NCI-H1436 treated with DMSO at 0.1 percent for 48 hours (cell line): ENCODE measurements around the gene ROBO1.

ENCODE experiments used
- DNase-seq: peaks from one replicate; lab custom pipeline; 2025; lab: John Stamatoyannopoulos, UW

Gene ROBO1

GRCh38 chr3:79162653-79163052, 605.1 kb downstream of the ROBO1 start:
- DNase-seq, result no peak

- no peak for DNase-seq
Observed at GRCh38 chr3:79161941-79162340, 605.9 kb downstream of the ROBO1 start.

GRCh38 chr3:79160421-79160820, 607.4 kb downstream of the ROBO1 start:
- DNase-seq, result no peak

GRCh38 chr3:79159736-79160135, 608.1 kb downstream of the ROBO1 start:
- no peak for DNase-seq

DNA sequence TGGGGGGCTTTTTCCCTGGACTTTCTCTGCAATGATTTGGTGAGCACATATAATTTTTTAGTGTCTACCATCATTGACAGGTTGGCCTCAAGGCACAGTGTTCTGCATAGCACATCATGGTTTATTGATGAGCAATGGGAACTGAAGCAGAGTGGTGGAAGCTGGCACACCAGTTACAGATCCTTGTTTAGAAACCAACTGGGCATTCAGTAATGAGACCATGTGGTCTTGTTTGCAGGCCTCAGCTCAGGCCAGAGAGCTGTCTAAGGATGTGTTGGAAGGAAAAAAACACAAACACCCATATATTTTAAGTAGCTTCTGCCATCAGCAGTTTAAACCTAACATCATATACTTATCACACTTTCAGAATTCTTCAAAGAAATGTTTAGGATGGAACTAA, 610.6 kb downstream of the ROBO1 start:
- no peak for DNase-seq

GRCh38 chr3:79154865-79155264, 612.9 kb downstream of the ROBO1 start:
- no peak for DNase-seq

GRCh38 chr3:79148786-79149185, 619.0 kb downstream of the ROBO1 start:
- DNase-seq, result no peak

DNA sequence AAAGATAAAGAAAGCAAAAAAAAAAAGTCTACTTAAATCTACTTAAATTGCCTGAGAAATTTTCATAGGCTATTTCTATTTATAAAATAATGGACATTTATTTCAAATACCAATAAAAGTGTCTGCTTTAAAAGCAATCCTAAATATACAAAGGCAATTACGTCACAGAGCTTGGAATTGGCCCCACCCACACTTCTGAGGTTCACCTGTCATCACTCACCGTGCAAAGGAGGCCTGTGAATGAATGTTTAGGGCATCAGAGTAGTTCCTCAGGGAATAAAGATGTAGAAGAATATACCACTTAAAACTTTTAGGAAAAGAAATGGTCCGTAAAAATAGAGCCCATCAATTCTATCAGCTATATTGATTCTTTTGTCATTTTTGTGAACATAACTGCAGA, 621.8 kb downstream of the ROBO1 start:
- DNase-seq, result no peak

GRCh38 chr3:79140708-79141107, 627.1 kb downstream of the ROBO1 start:
- no peak for DNase-seq

DNA sequence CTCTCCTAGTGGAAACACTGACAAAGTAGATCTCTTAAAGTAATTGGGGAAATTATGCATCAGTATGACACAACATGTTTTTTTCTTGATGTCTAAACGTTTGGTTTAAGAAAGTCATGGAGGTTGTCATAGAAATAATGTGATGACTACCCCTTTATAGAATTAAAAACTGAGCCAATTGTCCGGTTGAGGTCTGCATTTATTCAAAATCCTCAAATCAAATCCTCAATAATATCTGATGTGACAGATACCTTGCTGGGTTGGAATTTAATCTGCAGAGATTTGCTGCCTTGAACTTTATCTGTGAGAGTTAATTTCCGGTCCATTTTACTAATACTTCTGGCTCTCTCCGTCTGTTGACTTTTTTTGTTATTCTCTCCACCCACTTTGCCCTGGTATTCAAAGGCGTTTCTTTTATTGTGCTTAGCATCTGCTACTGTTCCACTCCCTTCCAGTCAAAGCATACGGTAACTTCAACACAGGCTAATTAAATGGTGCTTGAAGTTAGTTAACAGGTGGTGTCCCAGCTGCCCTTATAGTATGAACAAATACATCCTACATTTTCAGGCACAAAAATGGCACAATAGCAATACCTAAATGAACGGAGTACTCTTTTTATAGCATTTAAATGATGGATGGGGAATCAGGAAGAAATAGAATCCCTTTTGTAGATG, 628.3 kb downstream of the ROBO1 start:
- no peak for DNase-seq

- DNase-seq, result no peak
Observed at GRCh38 chr3:79125313-79125984, 642.3 kb downstream of the ROBO1 start.

DNA sequence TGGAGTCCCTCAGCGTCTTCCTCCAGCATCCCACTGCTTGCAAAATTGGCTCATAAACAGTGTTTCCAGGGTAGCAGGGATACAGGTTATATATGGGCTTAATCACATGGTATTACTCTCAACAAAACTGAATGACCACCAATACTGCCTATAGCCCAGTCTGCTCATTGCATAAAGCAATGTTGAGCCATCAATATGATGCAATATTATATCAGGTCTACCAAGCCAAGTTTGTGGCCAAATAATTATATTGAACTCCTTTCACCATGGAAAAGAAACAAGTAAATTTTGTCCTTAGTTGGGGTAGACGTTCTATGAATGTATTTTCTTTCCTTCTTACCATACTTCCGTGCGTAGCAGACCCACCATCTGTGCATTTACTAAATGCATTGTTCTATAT, 652.3 kb downstream of the ROBO1 start:
- no peak for DNase-seq

GRCh38 chr3:79113876-79114275, 653.9 kb downstream of the ROBO1 start:
- DNase-seq, result no peak

GRCh38 chr3:79111375-79112052, 656.3 kb downstream of the ROBO1 start:
- no peak for DNase-seq

- DNase-seq, result no peak
Observed at GRCh38 chr3:79109754-79110153, 658.0 kb downstream of the ROBO1 start.

DNA sequence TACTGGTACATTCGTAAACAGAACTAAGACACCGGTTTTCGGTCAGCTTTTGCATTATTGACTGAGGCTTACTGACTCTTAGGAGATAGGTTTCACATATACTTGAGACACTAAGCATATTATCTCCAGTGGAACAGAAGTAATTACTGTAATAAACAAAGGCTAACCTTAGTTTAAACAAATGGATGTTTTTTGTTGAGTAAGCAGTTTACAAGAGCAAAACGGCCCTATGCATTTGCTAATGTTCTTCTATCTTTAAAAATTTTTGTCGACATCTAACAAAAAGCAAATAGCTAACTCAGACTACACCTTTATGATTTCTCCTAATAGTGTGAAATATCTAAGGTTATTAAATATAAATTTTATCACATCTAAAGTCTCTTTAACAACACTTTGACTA, 664.5 kb downstream of the ROBO1 start:
- no peak for DNase-seq

GRCh38 chr3:79097964-79098660, 669.7 kb downstream of the ROBO1 start:
- no peak for DNase-seq

DNA sequence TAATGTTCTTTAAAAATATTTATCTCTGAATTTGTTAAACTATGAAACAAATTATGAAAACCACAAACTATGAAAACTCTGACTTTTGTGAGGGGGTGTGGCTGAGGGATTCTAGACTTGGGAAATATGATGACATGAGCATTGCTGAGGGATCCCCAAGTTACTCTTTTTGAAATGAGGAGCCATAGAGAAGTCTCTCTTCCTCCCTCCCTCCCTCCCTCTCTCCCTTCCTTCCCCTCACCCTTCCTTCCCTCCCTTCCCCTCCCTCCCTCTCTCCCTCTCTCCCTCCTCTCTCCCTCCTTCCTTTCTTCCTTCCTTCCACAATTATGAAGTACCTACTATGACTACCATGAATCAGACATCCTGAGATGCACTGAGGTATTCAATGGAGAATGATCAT, 673.1 kb downstream of the ROBO1 start:
- no peak for DNase-seq

DNA sequence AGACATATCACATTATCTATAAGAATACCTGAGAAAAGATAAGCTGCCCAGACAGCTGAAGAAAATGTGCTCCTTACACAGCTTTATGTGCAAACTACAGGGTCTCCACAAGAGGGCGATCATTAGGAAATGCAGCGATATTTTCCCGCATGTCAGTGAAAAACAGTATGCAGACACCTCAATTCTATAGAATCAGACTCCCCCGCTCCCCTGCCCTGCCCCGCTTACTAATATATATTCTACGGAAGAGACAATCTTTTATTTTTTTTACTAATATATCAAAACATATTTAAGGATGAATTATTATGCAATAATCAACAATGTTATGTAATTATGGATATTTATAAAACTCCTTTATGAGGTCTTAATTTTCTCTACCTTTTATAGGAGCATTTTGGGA, 681.3 kb downstream of the ROBO1 start:
- DNase-seq, result no peak

- DNase-seq, result no peak
Observed at GRCh38 chr3:79085171-79085570, 682.6 kb downstream of the ROBO1 start.

DNA sequence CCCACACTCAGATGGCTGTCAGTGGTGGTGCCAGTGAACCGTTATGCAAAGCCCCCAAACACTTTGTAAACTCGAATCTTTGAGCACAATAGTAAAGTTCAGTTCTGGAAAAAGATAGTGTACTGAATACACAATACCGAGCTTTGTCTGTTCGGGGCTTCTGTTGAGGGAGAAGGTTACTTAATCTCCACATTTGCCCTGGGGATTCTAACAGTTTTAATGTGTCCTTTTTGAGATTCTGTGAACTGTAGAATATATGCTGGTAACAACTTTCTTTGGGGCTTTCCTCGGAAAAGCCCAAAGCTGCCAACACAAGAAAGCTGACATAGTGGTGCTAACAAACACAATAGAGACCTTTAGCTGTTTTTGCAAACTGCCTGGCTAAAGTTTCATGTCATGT, 686.5 kb downstream of the ROBO1 start:
- no peak for DNase-seq

DNA sequence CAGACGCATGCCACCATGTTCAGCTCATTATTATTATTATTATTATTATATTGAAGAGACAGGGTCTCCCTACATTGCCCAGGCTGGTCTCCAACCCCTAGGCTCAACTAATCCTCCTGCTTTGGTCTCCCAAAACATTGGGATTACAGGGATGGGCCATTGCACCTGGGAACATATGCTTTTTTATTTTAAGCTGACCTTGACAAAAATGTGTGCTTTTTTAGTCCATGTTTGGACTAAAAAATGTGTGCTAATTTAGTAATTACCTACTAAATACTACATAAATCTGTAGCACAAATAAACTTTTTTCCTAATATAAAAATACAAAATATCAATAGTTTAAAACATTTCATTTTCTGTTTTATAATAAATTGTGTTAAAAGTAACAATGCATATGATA, 693.2 kb downstream of the ROBO1 start:
- no peak for DNase-seq

GRCh38 chr3:79067734-79068133, 700.1 kb downstream of the ROBO1 start:
- no peak for DNase-seq
